NCI-H345 treated with DMSO at 0.1 percent for 48 hours (cell line): ENCODE data around the gene SH2D4B.

Experiments used
- DNase-seq: peaks from one replicate; lab custom pipeline; 2025; ENCODE audit not compliant: unreplicated experiment; lab: John Stamatoyannopoulos, UW

The SH2D4B gene

DNA sequence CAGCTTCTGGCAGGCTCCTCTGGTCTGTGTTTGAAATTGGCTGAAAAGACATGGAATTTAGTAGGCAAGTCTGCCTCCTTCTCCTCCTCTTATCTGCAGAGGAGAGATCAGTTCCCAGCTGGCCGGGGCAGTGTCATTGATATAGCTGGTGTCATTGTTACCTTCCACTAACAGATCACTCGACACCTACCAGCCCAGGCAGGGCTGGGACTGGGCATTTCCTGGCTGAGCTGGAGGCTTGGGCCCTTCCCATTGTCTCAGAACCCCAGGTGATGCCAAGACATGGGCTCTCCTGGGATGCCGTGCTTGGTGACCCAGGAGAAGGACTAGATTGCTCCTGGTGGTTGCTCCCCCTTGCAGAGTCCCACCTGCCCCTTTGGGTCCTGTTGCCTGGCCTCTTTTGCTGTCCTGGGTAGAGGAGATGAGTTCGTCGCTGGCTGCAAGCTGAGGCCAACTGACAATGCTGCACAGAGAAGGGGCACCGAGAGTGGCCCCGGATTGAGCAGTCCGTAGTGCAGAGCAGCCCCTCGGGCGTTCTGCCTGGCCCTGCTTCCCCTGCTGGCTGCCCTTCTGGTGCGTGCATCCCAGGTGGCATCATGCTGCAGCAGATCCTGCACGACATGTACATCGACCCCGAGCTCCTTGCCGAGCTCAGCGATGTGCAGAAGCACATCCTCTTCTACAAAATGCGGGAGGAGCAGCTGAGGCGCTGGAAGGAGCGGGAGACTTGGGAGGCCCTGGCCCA is at the start of gene SH2D4B:
Gene SH2D4B, plus strand, starts transcription at position 167 of the 745 bp plus-strand sequence. Its CDS starts 430 bp downstream, at position 597.
- no peak for DNase-seq

- DNase-seq = no peak
These were observed 49.1 kb upstream of the SH2D4B start for GRCh38 chr10:80488539-80489066.

DNA sequence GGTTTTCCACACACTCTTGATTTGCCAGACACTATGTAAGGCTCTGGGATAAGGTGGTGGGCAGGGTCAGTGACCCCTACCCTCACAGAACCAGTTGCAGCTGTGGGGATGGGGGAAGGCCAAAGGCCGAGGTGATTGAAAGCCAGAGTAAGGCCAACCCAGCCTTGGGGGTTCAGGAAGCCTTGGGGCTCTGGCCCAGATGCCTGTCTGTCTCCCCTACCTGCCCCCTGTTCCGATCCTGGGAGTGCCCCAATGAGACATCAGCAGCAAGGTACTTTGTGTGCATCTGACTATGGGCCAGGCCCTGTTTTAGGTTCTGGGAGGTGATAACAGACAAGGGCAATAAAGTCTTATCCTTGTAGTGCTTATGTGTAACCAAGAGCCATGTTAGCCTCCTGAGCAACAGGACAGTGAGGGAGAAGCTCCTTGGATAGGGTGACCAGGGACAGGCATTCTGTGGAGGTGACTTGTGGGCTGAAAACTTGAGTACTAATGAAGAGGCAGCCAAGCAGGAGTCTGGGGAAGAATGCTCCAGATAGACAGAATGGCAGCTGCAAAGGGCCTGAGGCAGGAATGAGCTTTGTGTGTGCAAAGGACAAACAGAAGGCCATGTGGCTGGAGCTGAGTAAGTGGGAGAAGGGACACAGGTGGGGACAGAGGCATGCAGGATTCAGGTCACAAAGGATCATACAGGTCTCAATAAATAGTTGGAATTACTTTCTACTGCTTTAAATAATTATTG is 48.2 kb upstream of the SH2D4B start:
- DNase-seq = no peak

GRCh38 chr10:80491251-80492102 is 46.2 kb upstream of the SH2D4B start:
- no peak for DNase-seq

DNA sequence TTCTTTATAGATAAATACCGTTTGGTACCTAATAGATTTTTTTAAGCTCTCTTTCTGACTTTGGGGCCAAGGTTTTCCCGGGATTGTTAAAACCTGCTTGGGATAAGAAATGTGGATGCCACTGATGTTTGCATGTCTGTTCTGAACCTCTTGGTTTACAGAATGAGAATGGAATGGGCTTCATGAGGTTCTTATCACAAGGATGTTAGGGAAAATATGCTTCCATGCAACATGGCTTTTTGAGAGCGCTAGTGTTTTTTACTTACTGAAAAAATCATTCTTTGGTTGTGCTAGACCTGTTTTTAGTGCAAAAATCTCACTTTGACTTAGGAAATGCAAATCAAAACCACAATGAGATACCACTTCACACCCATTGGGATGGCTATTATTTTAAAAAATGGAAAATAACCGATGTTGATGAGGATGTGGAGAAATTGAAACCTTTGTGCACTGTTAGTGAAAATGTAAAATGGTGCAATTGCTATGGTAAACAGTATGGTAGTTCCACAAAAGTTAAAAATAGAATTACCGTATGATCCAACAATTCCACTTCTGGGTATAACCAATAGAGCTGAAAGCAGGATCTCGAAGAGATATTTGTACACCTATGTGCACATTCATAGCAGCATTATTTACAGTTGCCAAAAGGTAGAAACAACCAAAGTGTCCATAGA is 44.7 kb upstream of the SH2D4B start:
- DNase-seq = no peak

- DNase-seq = no peak
These were observed 44.1 kb upstream of the SH2D4B start for GRCh38 chr10:80493522-80494051.

DNA sequence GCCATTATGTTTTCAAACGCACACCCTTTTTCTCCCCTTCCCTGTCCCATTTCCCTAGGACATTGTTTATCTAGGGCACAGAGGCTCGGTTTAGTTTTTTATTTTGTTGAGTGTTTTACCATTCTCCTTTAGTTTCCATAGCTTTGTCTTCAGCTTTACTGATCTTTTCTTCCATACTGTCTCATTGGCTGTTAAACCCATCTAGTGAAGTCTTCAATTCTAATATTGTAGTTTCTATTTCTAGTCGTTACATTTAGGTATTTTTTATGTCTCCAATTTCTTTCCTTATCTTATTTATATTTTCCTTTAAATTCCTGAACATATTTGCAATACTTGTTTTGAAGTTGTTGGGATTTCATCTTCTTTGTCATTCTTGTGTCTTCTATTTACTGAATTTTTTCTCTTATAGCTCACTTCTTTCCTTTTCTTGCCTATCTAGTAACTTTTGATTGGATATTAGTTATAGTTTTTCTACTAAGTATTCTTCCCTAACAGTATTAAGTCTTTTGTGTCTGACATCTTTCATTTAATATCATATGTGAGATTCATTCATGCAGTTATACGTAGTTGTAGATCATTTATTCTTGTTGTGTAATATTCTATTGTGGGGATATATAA is 41.0 kb upstream of the SH2D4B start:
- DNase-seq = no peak

GRCh38 chr10:80497187-80498077 is 40.3 kb upstream of the SH2D4B start:
- DNase-seq = no peak

DNA sequence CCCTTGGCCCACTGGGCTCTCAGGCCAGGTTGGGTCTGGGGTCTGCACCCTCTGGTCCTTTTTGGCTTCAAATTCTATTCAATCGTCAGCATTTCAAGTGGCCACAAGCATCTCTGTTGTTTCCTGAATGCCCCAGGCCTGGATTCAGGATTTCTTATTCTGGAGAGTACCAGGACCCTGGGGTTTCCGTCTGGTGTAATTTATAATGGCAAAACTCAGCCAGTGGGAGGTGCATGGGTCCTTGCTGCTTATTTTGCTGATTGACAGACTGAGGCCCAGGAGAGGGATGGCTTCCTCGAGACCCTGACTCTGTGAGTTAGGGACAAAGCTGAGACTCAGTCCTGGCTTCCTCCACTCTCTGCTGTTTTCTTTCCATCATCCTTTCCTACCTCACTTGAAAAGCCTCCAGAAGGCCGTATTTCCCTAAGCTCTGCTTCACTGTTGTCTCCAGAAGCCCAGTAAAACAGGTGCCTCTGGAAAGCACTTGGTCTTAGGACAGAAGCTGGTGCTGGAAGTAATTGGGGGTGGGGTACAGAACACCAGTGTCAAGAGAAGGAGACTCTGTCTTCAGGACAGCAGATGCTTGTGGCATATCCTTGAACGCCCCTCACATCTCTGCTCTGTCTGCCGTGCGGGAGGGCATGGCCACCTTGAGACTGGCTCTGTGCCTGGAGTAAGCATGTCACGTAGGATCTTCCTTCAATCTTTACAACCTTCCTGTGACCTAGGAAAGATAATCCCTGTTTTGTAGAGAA is 39.4 kb upstream of the SH2D4B start:
- DNase-seq = no peak

DNA sequence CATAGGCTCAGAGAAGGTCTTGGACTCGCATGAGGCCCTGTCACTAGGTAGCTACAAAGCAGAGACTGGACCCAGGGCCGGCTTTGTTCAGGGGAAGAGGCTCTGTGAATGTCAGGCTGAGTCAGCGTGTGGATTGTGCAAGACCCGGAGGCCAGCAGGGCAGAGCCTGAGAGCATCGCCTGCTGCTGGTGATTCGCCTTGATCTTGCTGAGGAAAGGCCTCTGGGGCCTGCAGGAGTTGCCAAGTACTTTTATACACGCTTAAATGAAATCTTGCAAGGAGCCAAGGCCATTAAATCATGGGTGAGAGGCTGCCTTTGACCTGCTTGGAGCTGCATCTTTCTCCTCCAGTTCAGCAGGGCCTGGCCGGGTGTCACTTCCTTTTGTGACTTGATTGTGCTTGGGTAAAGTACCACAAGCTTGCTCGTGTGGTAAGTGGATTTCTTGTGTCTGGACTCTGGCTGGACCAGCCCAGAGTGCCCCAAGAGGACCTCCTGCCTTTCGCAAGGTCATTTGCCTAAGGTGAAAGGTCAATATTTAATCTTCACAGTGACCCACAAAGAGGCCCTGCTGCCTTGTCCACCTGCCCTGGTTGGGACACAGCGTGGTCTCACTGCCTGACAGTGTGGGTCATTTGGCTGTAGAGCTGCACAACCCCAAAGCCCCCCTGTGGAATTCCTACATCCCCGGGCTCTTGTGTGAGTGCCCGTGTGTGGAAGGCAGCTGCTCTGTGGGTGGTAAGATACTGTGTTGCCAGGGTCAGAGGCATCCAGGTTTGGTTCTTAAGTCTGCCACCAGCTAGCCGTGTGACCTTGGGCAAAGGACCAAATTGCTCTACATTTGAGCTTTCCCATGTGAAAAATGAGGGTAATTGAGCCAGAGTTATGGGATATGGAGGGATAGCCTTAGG is 38.6 kb upstream of the SH2D4B start:
- no peak for DNase-seq

GRCh38 chr10:80500572-80501380 is 36.9 kb upstream of the SH2D4B start:
- no peak for DNase-seq

- DNase-seq = no peak
These were observed 36.3 kb upstream of the SH2D4B start for GRCh38 chr10:80501381-80501912.

DNA sequence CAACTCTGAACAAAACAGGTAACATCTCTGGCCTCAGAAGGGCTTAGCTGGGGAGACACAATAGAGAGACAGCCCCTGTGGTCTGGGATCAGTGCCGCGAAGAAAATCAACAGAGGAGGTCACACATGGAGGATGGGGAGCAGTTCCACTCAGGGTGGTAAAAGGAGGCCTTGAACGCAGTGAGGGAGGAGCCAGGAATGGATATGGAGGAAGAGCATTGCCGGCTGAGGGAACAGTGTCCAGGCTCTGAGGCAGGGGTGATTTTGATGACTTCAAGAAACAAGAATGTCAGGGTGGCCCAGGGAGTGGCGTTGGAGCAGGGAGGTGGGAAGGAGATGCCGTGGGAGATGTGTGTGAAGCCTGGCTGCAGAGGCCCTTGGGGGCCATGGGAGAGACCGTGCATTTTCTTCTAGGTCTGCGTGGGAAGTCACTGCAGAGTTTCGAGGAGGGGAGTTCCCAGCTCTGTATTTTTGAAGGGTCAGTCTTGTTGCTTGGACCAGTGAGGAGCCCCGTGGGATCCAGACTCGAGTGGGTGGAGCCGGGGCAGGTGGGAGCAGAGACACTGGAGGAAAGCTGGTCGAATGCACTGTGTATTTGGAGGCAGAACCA is 35.7 kb upstream of the SH2D4B start:
- no peak for DNase-seq

DNA sequence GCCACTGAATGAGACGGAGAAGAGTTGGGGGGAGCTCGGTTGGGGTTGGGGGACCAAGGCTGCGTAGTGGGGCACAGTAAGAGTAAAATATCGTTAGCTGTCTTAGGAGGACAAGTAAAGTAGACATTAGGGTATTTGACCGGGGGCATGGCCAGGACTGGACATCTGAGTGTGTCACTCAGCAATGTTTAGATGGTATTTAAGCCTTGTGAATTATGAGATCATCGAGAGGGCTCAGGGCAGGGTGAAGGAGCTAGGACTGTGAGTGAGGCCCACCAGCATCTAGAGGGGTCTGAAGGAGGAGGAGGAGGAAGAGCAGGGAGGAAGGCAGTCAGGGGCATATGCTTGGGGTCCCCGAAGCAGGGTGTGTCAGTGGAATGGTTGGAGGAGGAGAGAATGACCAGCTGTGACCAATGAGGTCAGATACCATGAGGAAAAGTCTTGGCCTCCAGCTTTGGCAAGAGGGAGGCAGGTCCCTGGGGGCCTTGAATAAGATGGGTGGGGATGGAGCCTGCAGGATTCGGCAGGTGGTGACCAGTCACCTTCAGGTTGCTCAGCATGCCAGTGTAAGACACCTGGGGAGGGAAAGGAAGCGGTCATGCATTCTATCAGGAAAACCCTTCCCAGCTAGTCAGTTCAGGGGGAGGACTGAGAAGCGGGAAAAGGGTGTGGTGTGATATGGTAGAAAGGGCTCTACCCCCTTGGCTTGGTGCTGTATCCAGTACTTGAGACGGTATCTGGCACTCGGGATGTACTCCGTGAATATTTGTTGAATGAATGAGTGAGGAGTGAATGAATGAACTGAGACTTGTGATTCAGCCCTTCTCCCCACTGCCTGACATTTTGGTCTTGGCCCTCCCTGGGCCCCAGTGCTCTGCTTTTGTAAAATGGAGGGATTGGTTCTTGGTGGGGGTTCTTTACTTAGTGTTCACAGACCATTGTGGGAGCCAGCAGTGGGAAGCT is 34.8 kb upstream of the SH2D4B start:
- no peak for DNase-seq
